ENCODE results near the gene TNRC6C. TPM values are rescaled to one million over a fixed set of nuclear protein-coding genes. Genes with fewer than 3 reads are reported as not detected.
"Not testable (repeated sequence)": the region's sequence is repeated elsewhere in the genome, so short reads cannot be mapped to it uniquely, and the experiment has no call there.

TNRC6C gene
- total RNA-seq, 4 donors from 2014 or later = 4.8 to 14.5 (median 11.6) TPM

- Histone ChIP-seq H3K4me1 (peaks cover 11% of the 10 kb centered on the region), H3K36me3 (no peaks in the 10 kb centered on the region), H3K4me3 (no peak overlapping the region), H3K27me3 (no peaks in the 10 kb centered on the region), H3K9me3 (no peaks in the 10 kb centered on the region), H3K27ac (no peak overlapping the region)
- 87% methylated on average over 3 of the region's 3 CpGs for WGBS
- no peak for TF ChIP-seq POLR2A (IDR thresholded peaks at IDR 0.05)
- TF ChIP-seq EP300 (IDR thresholded peaks at IDR 0.05) = no peak
- TF ChIP-seq CTCF (IDR thresholded peaks at IDR 0.05) = no peak
- TF ChIP-seq POLR2AphosphoS5 (IDR thresholded peaks at IDR 0.05) = no peak
- DNase-seq (ENCODE audit: low spot score in 2 of 2) = no peak
These were observed 6.8 kb downstream of the TNRC6C start for GRCh38 chr17:77965352-77965751.

GRCh38 chr17:77966476-77966875 lies 8.0 kb downstream of the TNRC6C start:
- Histone ChIP-seq H3K4me3 (no peak overlapping the region), H3K36me3 (no peaks in the 10 kb centered on the region), H3K4me1 (peaks cover 9% of the 10 kb centered on the region), H3K9me3 (no peaks in the 10 kb centered on the region), H3K27me3 (no peaks in the 10 kb centered on the region), H3K27ac (no peak overlapping the region)
- no peak for DNase-seq (ENCODE audit: low spot score in 2 of 2)
- WGBS = 52% methylated on average over 2 of the region's 2 CpGs
- TF ChIP-seq POLR2AphosphoS5 (IDR thresholded peaks at IDR 0.05) (no peak), EP300 (IDR thresholded peaks at IDR 0.05) (no peak), POLR2A (IDR thresholded peaks at IDR 0.05) (no peak), CTCF (IDR thresholded peaks at IDR 0.05) (no peak)

- no peaks in the 10 kb centered on the region for H3K27me3 ChIP-seq
- no peak overlapping the region for H3K27ac ChIP-seq
These were observed 10.3 kb downstream of the TNRC6C start for GRCh38 chr17:77968788-77969187.

GRCh38 chr17:77972271-77972670 lies 13.8 kb downstream of the TNRC6C start:
- DNase-seq (ENCODE audit: low spot score in 2 of 2); H3K4me3 ChIP-seq; H3K36me3 ChIP-seq; H3K4me1 ChIP-seq; H3K27ac ChIP-seq; H3K27me3 ChIP-seq; H3K9me3 ChIP-seq: not testable (repeated sequence)
- WGBS = 95% methylated on average over 3 of the region's 3 CpGs

More at GRCh38 chr17:77968788-77969187, 10.3 kb downstream of the TNRC6C start:
- WGBS = 94% methylated on average over 3 of the region's 3 CpGs
- Histone ChIP-seq H3K9me3 (no peaks in the 10 kb centered on the region), H3K4me3 (no peak overlapping the region), H3K4me1 (peaks cover 5% of the 10 kb centered on the region), H3K36me3 (no peaks in the 10 kb centered on the region)
- no peak for DNase-seq (ENCODE audit: low spot score in 2 of 2)
- TF ChIP-seq EP300 (IDR thresholded peaks at IDR 0.05) (no peak), POLR2AphosphoS5 (IDR thresholded peaks at IDR 0.05) (no peak), CTCF (IDR thresholded peaks at IDR 0.05) (no peak), POLR2A (IDR thresholded peaks at IDR 0.05) (no peak)

GRCh38 chr17:77973953-77974352 lies 15.4 kb downstream of the TNRC6C start:
- H3K4me3 ChIP-seq = no peak overlapping the region
- WGBS = 94% methylated on average over 2 of the region's 2 CpGs
- no peaks in the 10 kb centered on the region for H3K27me3 ChIP-seq
- H3K4me1 ChIP-seq = no peaks in the 10 kb centered on the region
- no peaks in the 10 kb centered on the region for H3K36me3 ChIP-seq
- no peak for DNase-seq (ENCODE audit: low spot score in 2 of 2)
- no peaks in the 10 kb centered on the region for H3K9me3 ChIP-seq
- TF ChIP-seq POLR2AphosphoS5 (IDR thresholded peaks at IDR 0.05) (no peak), EP300 (IDR thresholded peaks at IDR 0.05) (no peak), POLR2A (IDR thresholded peaks at IDR 0.05) (no peak), CTCF (IDR thresholded peaks at IDR 0.05) (no peak)
- no peak overlapping the region for H3K27ac ChIP-seq

- no peaks in the 10 kb centered on the region for H3K4me1 ChIP-seq
These were observed 15.9 kb downstream of the TNRC6C start for GRCh38 chr17:77974396-77974795.

GRCh38 chr17:77982430-77982829 lies 23.9 kb downstream of the TNRC6C start:
- 96% methylated on average over 6 of the region's 6 CpGs for WGBS

More at GRCh38 chr17:77974396-77974795, 15.9 kb downstream of the TNRC6C start:
- WGBS = 74% methylated on average over 4 of the region's 4 CpGs
- Histone ChIP-seq H3K9me3 (no peaks in the 10 kb centered on the region), H3K27me3 (no peaks in the 10 kb centered on the region), H3K4me3 (no peak overlapping the region), H3K27ac (no peak overlapping the region), H3K36me3 (no peaks in the 10 kb centered on the region)
- DNase-seq (ENCODE audit: low spot score in 2 of 2) = no peak
- TF ChIP-seq POLR2AphosphoS5 (IDR thresholded peaks at IDR 0.05) = no peak
- no peak for TF ChIP-seq POLR2A (IDR thresholded peaks at IDR 0.05)
- TF ChIP-seq CTCF (IDR thresholded peaks at IDR 0.05) = no peak

More at GRCh38 chr17:77982430-77982829, 23.9 kb downstream of the TNRC6C start:
- H3K4me1 ChIP-seq; H3K9me3 ChIP-seq; H3K27me3 ChIP-seq; DNase-seq (ENCODE audit: low spot score in 2 of 2); H3K36me3 ChIP-seq; H3K4me3 ChIP-seq; H3K27ac ChIP-seq: not testable (repeated sequence)

Measured in suprapubic skin (tissue), 4 donors.